ENCODE results near the gene PKP4. TPM values are rescaled to one million over a fixed set of nuclear protein-coding genes. Genes with fewer than 3 reads are reported as not detected.

The PKP4 gene
- total RNA-seq, 1 experiment from 2014 or later: 52.6 TPM

GRCh38 chr2:158715357-158715756, 258.6 kb downstream of the PKP4 start:
- DNase-seq (ENCODE audit: low spot score): no peak

- DNase-seq (ENCODE audit: low spot score): no peak
Measured at GRCh38 chr2:158716121-158716791, 259.5 kb downstream of the PKP4 start.

GRCh38 chr2:158716921-158717320, 260.2 kb downstream of the PKP4 start:
- no peak for DNase-seq (ENCODE audit: low spot score)

GRCh38 chr2:158717366-158718195, 260.8 kb downstream of the PKP4 start:
- no peak for DNase-seq (ENCODE audit: low spot score)

- DNase-seq (ENCODE audit: low spot score): no peak
Measured at GRCh38 chr2:158718196-158718585, 261.4 kb downstream of the PKP4 start.

- DNase-seq (ENCODE audit: low spot score): no peak
Measured at GRCh38 chr2:158718851-158719250, 262.1 kb downstream of the PKP4 start.

- DNase-seq (ENCODE audit: low spot score): no peak
Measured at GRCh38 chr2:158719403-158719802, 262.7 kb downstream of the PKP4 start.

- no peak for DNase-seq (ENCODE audit: low spot score)
Measured at GRCh38 chr2:158722266-158723105, 265.7 kb downstream of the PKP4 start.

GRCh38 chr2:158723181-158723838, 266.6 kb downstream of the PKP4 start:
- DNase-seq (ENCODE audit: low spot score): no peak

GRCh38 chr2:158723921-158724802, 267.4 kb downstream of the PKP4 start:
- peak; percentile 78 for DNase-seq (ENCODE audit: low spot score)

- peak; percentile 82 for DNase-seq (ENCODE audit: low spot score)
Measured at GRCh38 chr2:158724803-158725381, 268.1 kb downstream of the PKP4 start.

- DNase-seq (ENCODE audit: low spot score): no peak
Measured at GRCh38 chr2:158725441-158725891, 268.7 kb downstream of the PKP4 start.

- DNase-seq (ENCODE audit: low spot score): no peak
Measured at GRCh38 chr2:158726911-158727592, 270.3 kb downstream of the PKP4 start.

- DNase-seq (ENCODE audit: low spot score): no peak
Measured at GRCh38 chr2:158728422-158728821, 271.7 kb downstream of the PKP4 start.

- no peak for DNase-seq (ENCODE audit: low spot score)
Measured at GRCh38 chr2:158729451-158729850, 272.7 kb downstream of the PKP4 start.

- no peak for DNase-seq (ENCODE audit: low spot score)
Measured at GRCh38 chr2:158729873-158730620, 273.3 kb downstream of the PKP4 start.

GRCh38 chr2:158730621-158731140, 273.9 kb downstream of the PKP4 start:
- no peak for DNase-seq (ENCODE audit: low spot score)

- no peak for DNase-seq (ENCODE audit: low spot score)
Measured at GRCh38 chr2:158731386-158731785, 274.6 kb downstream of the PKP4 start.

Data from A172 (cell line).